IMR-90 (cell line): ENCODE measurements around the gene POLR1C. TPM values are rescaled to one million over a fixed set of nuclear protein-coding genes. Genes with fewer than 3 reads are reported as not detected.
A peak's percentile ranks its signal among the peaks of the same experiment; 100 is the strongest.

Experiments used
- ATAC-seq: fragments of 200-7000 bp; cut with Tn5 transposase; 2 replicates; pipeline ENCODE4 v1.9.1; 2020; ENCODE audit warnings: low read depth, mild to moderate bottlenecking, moderate library complexity
- BruUV-seq: library from RNA; stranded (reverse); fragments of 400-500 nt; replicated peaks from 2 replicates; lab custom pipeline; 2021; lab: Mats Ljungman, UMichigan
- CTCF ChIA-PET: fragments of 300-600 bp; formaldehyde crosslinking; extraction: SDS; loops from one replicate; lab custom pipeline; 2021; ENCODE audit warnings: antibody characterized with exemption; lab: Yijun Ruan, JAX
- POLR2A ChIA-PET: fragments of 300-600 bp; sonication (Branson Sonifier 250); formaldehyde crosslinking; loops from one replicate; lab custom pipeline; 2022; ENCODE audit warnings: antibody characterized with exemption; ENCODE audit not compliant: unreplicated experiment; lab: Charles Lee
- DNase-seq: peaks from one replicate; pipeline ENCODE4 v3.0.0; 2013
- H2AFZ ChIP-seq: replicated peaks from 2 replicates; pipeline ENCODE3; 2013; ENCODE audit warnings: low read length, mild to moderate bottlenecking; ENCODE audit not compliant: poor library complexity
- H2AK5ac ChIP-seq: 2 replicates; pipeline ENCODE4 v1.6.1; 2013; ENCODE audit warnings: low read depth, low read length, inconsistent platforms
- H2AK9ac ChIP-seq: replicated peaks from 2 replicates; pipeline ENCODE3; 2013; ENCODE audit warnings: mild to moderate bottlenecking, low read depth, low read length, moderate library complexity; ENCODE audit not compliant: poor library complexity
- H2BK120ac ChIP-seq: 2 replicates; pipeline ENCODE4 v1.6.1; 2013; ENCODE audit warnings: low read depth, low read length, inconsistent platforms
- H2BK15ac ChIP-seq: 3 replicates; pipeline ENCODE4 v1.6.1; 2013; ENCODE audit warnings: low read depth, low read length, inconsistent platforms
- H2BK20ac ChIP-seq: 2 replicates; pipeline ENCODE4 v1.6.1; 2013; ENCODE audit warnings: low read depth, mild to moderate bottlenecking, inconsistent platforms, low read length, moderate library complexity
- H2BK5ac ChIP-seq: 2 replicates; pipeline ENCODE4 v1.6.1; 2013; ENCODE audit warnings: mild to moderate bottlenecking, low read depth, low read length, inconsistent platforms; ENCODE audit not compliant: poor library complexity, severe bottlenecking
- H3K14ac ChIP-seq: replicated peaks from 2 replicates; pipeline ENCODE4 v1.6.1; 2013; ENCODE audit warnings: low read depth, low read length, inconsistent platforms
- H3K18ac ChIP-seq: 2 replicates; pipeline ENCODE4 v1.6.1; 2013; ENCODE audit warnings: low read depth, low read length, control low read depth
- H3K23ac ChIP-seq: 2 replicates; pipeline ENCODE4 v1.6.1; 2013; ENCODE audit warnings: low read depth, low read length, inconsistent platforms
- H3K27ac ChIP-seq: 2 replicates; pipeline ENCODE4 v1.5.1; 2013; ENCODE audit warnings: mild to moderate bottlenecking, control low read depth, low read length; ENCODE audit not compliant: insufficient read depth
- H3K27me3 ChIP-seq: 2 replicates; pipeline ENCODE4 v1.6.1; 2013; ENCODE audit warnings: low read length; ENCODE audit not compliant: control insufficient read depth, insufficient read depth
- H3K36me3 ChIP-seq: 2 replicates; pipeline ENCODE4 v1.6.1; 2013; ENCODE audit warnings: low read length, mixed read lengths; ENCODE audit not compliant: control insufficient read depth, insufficient read depth
- H3K4ac ChIP-seq: 2 replicates; pipeline ENCODE4 v1.6.1; 2013; ENCODE audit warnings: low read depth, low read length, inconsistent platforms
- H3K4me1 ChIP-seq: 2 replicates; pipeline ENCODE4 v1.6.1; 2013; ENCODE audit warnings: low read length, mixed read lengths; ENCODE audit not compliant: control insufficient read depth, insufficient read depth
- H3K4me2 ChIP-seq: 2 replicates; pipeline ENCODE4 v1.6.1; 2013; ENCODE audit warnings: low read depth, mild to moderate bottlenecking, control low read depth, low read length, moderate library complexity
- H3K4me3 ChIP-seq: 2 replicates; pipeline ENCODE4 v1.5.1; 2013; ENCODE audit warnings: low read depth, mild to moderate bottlenecking, control low read depth, low read length, moderate library complexity; ENCODE audit not compliant: insufficient read depth
- H3K56ac ChIP-seq: 2 replicates; pipeline ENCODE4 v1.6.1; 2013; ENCODE audit warnings: low read length, inconsistent platforms; ENCODE audit not compliant: insufficient read depth; ENCODE audit errors: extremely low read depth
- H3K79me1 ChIP-seq, 2 experiments: 2 replicates each; pipeline ENCODE4 v1.6.1; 2013; ENCODE audit warnings: low read length in 2 of 2, inconsistent platforms in 1 of 2, low read depth in 1 of 2
- H3K9ac ChIP-seq: 2 replicates; pipeline ENCODE4 v1.6.1; 2013; ENCODE audit warnings: low read depth, low read length, control low read depth
- H3K9me1 ChIP-seq: 2 replicates; pipeline ENCODE4 v1.6.1; 2013; ENCODE audit warnings: low read length, inconsistent platforms; ENCODE audit not compliant: insufficient read depth
- H3K9me3 ChIP-seq: 2 replicates; pipeline ENCODE4 v1.6.1; 2013; ENCODE audit warnings: low read length; ENCODE audit not compliant: control insufficient read depth, insufficient read depth
- H4K20me1 ChIP-seq: 2 replicates; pipeline ENCODE4 v1.6.1; 2013; ENCODE audit warnings: low read length, inconsistent platforms; ENCODE audit not compliant: insufficient read depth
- H4K5ac ChIP-seq: 2 replicates; pipeline ENCODE4 v1.6.1; 2013; ENCODE audit warnings: mild to moderate bottlenecking, low read depth, low read length, control low read depth
- H4K8ac ChIP-seq, 2 experiments: 2 replicates each; pipeline ENCODE4 v1.6.1; 2013; ENCODE audit warnings: low read depth in 2 of 2, low read length in 2 of 2, control low read depth in 1 of 2, inconsistent platforms in 1 of 2
- H4K91ac ChIP-seq: 2 replicates; pipeline ENCODE4 v1.6.1; 2013; ENCODE audit warnings: low read depth, low read length, inconsistent platforms; ENCODE audit not compliant: insufficient read depth
- BHLHE40 ChIP-seq: fragments of 150-350 bp; IDR thresholded peaks from 2 replicates; pipeline ENCODE4 v1.6.1; 2016; ENCODE audit warnings: mild to moderate bottlenecking, low read depth, low read length
- CEBPB ChIP-seq: IDR thresholded peaks from 2 replicates; pipeline ENCODE4 v1.6.1; 2012; ENCODE audit warnings: low read depth, low read length, improper control_type of control experiment
- CHD1 ChIP-seq: IDR thresholded peaks from 2 replicates; pipeline ENCODE4 v1.6.1; 2012; ENCODE audit warnings: low read depth, low read length, improper control_type of control experiment
- CTCF ChIP-seq: conservative IDR thresholded peaks from 2 replicates; pipeline ENCODE4 v1.5.1; 2012; ENCODE audit warnings: mild to moderate bottlenecking, low read depth, low read length, improper control_type of control experiment
- ELK1 ChIP-seq: fragments of 150-350 bp; IDR thresholded peaks from 2 replicates; pipeline ENCODE4 v1.6.1; 2016; ENCODE audit warnings: low read depth, mild to moderate bottlenecking, low read length, moderate library complexity, borderline replicate concordance
- FOS ChIP-seq: fragments of 150-350 bp; IDR thresholded peaks from 2 replicates; pipeline ENCODE4 v1.6.1; 2016; ENCODE audit warnings: low read depth, low read length
- MAFK ChIP-seq: IDR thresholded peaks from 2 replicates; pipeline ENCODE4 v1.6.1; 2012; ENCODE audit warnings: low read depth, low read length, improper control_type of control experiment
- MAZ ChIP-seq: IDR thresholded peaks from 2 replicates; pipeline ENCODE4 v1.6.1; 2012; ENCODE audit warnings: low read depth, mild to moderate bottlenecking, low read length, improper control_type of control experiment, moderate library complexity, borderline replicate concordance
- MXI1 ChIP-seq: IDR thresholded peaks from 2 replicates; pipeline ENCODE4 v1.6.1; 2012; ENCODE audit warnings: low read depth, mild to moderate bottlenecking, low read length, moderate library complexity, borderline replicate concordance
- NFE2L2 ChIP-seq: fragments of 150-350 bp; IDR thresholded peaks from 2 replicates; pipeline ENCODE4 v1.6.1; 2016; ENCODE audit warnings: low read depth, mild to moderate bottlenecking, low read length
- POLR2A ChIP-seq: IDR thresholded peaks from 2 replicates; pipeline ENCODE4 v1.6.1; 2012; ENCODE audit warnings: mild to moderate bottlenecking, low read depth, low read length
- RAD21 ChIP-seq: IDR thresholded peaks from 2 replicates; pipeline ENCODE4 v1.6.1; 2012; ENCODE audit warnings: low read length, improper control_type of control experiment
- RCOR1 ChIP-seq: IDR thresholded peaks from 2 replicates; pipeline ENCODE4 v1.6.1; 2012; ENCODE audit warnings: mild to moderate bottlenecking, low read length, improper control_type of control experiment; ENCODE audit not compliant: insufficient replicate concordance
- RFX5 ChIP-seq: IDR thresholded peaks from 2 replicates; pipeline ENCODE4 v1.8.0; 2012; ENCODE audit warnings: low read depth, mild to moderate bottlenecking, low read length, moderate library complexity
- SMC3 ChIP-seq: fragments of 150-350 bp; IDR thresholded peaks from 2 replicates; pipeline ENCODE4 v1.6.1; 2016; ENCODE audit warnings: low read depth, mild to moderate bottlenecking, antibody characterized with exemption, low read length, moderate library complexity
- USF2 ChIP-seq: fragments of 150-350 bp; IDR thresholded peaks from 2 replicates; pipeline ENCODE4 v1.6.1; 2017; ENCODE audit warnings: mild to moderate bottlenecking, antibody characterized with exemption, low read length, low read depth
- WGBS, 2 experiments: methylation state at CpG; one replicate each; pipeline versions ENCODE4 v1.1.5 to v1.1.7; 2013; ENCODE audit warnings: missing lambda C conversion rate in 2 of 2; ENCODE audit not compliant: insufficient read length in 1 of 2; ENCODE audit errors: extremely low coverage in 2 of 2; 5-methylcytosine and 5-hydroxymethylcytosine counted together
- dilution Hi-C: fragments of 300-500 bp; cut with HindIII; formaldehyde crosslinking; loops from one replicate; pipeline ENCODE4 v1.14.3; 2018; ENCODE audit warnings: low sequenced_read_pairs; ENCODE audit not compliant: unreplicated experiment
- in situ Hi-C: fragments of 300-500 bp; cut with MboI; formaldehyde crosslinking; loops from 3 replicates; pipeline ENCODE4 v1.14.3; 2019; ENCODE audit warnings: low sequenced_read_pairs, inconsistent platforms, mixed read lengths
- intact Hi-C: fragments of 100-400 bp; cut with micrococcal nuclease; formaldehyde crosslinking; loops from 2 replicates; pipeline ENCODE4 v1.10.0; 2022
- polyA plus RNA-seq, 3 experiments: library from polyadenylated mRNA; depleted of rRNA; stranded (reverse); fragments of >200 nt; gene quantifications; 2 replicates each; pipeline ENCODE4 v1.2.3, GENCODE V29; 2012; ENCODE audit warnings: low replicate concordance in 1 of 3
- total RNA-seq: library from RNA; depleted of rRNA; stranded (reverse); fragments of >200 nt; gene quantifications from 2 replicates; pipeline ENCODE4 v1.2.3, GENCODE V29; 2012

The POLR1C gene
- total and polyA plus RNA-seq, 2 of the 4 experiments (the other 2 are of a cell fraction) = 46.1 to 72.6 TPM

- H2AK9ac ChIP-seq = peak overlapping the region; percentile 93
- H2BK5ac ChIP-seq = no peak overlapping the region
- H3K23ac ChIP-seq = no peak overlapping the region
- no peaks in the 10 kb centered on the region for H3K9me3 ChIP-seq
- peaks cover 10% of the 10 kb centered on the region; the same call in 1 of the 2 replicates for H4K20me1 ChIP-seq
- no peak overlapping the region for H4K5ac ChIP-seq
- no peaks in the 10 kb centered on the region for H3K27me3 ChIP-seq
- H4K91ac ChIP-seq = no peak overlapping the region
- no peak overlapping the region for H2BK20ac ChIP-seq
- H3K14ac ChIP-seq = no peak overlapping the region
- peaks cover 38% of the 10 kb centered on the region for H3K36me3 ChIP-seq
- no peak overlapping the region for H3K18ac ChIP-seq
- peak overlapping the region; percentile 97 for H2AFZ ChIP-seq
- POLR2A ChIA-PET = no interaction called here
- peaks cover 9% of the 10 kb centered on the region for H3K4me1 ChIP-seq
- TF ChIP-seq MXI1 (no peak), MAZ (no peak), BHLHE40 (no peak), NFE2L2 (no peak), RFX5 (no peak), RAD21 (no peak), USF2 (no peak), POLR2A (no peak), SMC3 (no peak), CHD1 (no peak), ELK1 (no peak), FOS (no peak), RCOR1 (no peak), CEBPB (no peak), CTCF (no peak), MAFK (no peak)
- H2BK120ac ChIP-seq = no peak overlapping the region
- in situ Hi-C loops (no loop called here), dilution Hi-C loops (no loop called here), intact Hi-C loops (no loop called here)
- H3K79me1 ChIP-seq = peaks cover 11 to 22% of the 10 kb centered on the region in 2 experiments
- no peak for DNase-seq
- no peak overlapping the region for H3K4me3 ChIP-seq
- H2AK5ac ChIP-seq = no peak overlapping the region
- no peak overlapping the region for H3K56ac ChIP-seq
- BruUV-seq = no TSS peak
- no peak for ATAC-seq
- no peak overlapping the region for H3K4ac ChIP-seq
- H3K9me1 ChIP-seq = peaks cover 10% of the 10 kb centered on the region; the same call in 1 of the 2 replicates
- no peak overlapping the region for H3K27ac ChIP-seq
- WGBS, 2 experiments = 90% methylated on average over 5 of the region's 10 CpGs; no CpG with 5 or more reads in 1 of the 2 experiments
- H3K9ac ChIP-seq = no peak overlapping the region
- CTCF ChIA-PET = no interaction called here
- no peak overlapping the region for H4K8ac ChIP-seq
- no peak overlapping the region for H3K4me2 ChIP-seq
- no peak overlapping the region for H2BK15ac ChIP-seq
These were observed 6.1 kb upstream of the POLR1C start for GRCh38 chr6:43510827-43511163.
